ENCODE data around the gene KIF25. TPM values are rescaled to one million over a fixed set of nuclear protein-coding genes. Genes with fewer than 3 reads are reported as not detected.

The KIF25 gene
- total and polyA plus RNA-seq, 5 donors from 2014 or later = not detected

DNA sequence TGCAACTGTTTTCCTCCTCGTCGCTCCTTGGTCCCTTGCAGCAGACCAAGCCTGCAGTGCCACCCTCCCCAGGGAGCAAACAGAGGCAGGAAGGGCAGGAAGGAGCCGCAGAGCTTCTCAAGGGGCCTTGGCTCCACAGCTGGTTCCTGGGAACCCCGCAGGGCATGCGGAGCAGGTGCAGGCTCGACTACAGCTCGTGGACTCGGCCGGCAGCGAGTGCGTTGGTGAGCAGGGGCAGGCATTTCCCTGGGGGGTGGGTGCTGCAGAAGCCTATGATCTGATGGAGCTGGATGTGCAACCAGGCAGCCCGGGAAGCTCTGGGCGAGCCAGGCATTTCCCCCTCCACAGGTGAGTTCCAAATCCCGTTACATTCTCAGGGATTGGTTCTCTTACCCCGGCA lies 44.5 kb downstream of the KIF25 start:
- H3K36me3 Mint-ChIP-seq = no peaks in the 10 kb centered on the region
- ATAC-seq (ENCODE audit: low read depth in 2 of 2) = no peak
- no peaks in the 10 kb centered on the region for H3K36me3 ChIP-seq (ENCODE audit: control insufficient read depth, insufficient read depth, low read length)

DNA sequence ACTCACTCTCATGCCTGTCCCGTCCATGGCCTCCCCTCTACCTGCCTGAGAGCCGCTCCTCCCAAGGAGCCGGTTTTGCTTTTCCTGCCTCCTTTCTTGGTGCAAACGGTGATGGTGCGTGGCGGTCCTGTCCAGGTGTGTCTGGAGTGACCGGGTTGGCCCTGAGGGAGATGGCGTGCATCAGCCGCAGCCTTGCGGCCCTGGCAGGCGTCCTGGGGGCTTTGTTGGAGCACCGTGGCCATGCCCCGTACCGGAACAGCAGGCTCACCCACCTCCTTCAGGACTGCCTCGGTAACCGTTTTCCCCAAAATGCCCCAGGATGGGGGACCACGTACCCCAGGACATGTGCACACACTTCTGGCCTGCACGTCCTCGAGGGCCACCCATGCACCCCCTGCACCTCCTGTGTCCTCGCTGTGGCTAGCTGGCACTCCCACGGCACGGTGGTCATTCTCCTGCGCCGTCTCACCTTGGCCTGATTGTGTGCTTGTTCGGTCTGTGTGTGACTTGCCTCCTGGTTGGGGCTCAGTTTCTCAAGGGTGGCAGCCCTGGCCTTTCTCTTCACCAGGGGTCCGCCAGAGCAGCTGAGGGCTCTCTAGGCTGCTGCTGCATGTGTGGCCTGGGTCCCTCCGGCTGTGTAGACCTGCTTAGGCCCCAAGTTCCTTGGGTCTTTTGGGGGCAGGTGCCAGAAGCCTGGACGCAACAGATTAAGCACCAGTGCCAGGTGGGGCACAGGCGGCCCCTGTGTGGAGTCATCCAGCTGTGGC lies 45.1 kb downstream of the KIF25 start:
- DNase-seq = no peak
- H3K36me3 ChIP-seq (ENCODE audit: control insufficient read depth, insufficient read depth, low read length) = no peaks in the 10 kb centered on the region
- no peak overlapping the region for H3K4me3 ChIP-seq (ENCODE audit: low read depth, low read length)
- Mint-ChIP-seq H3K4me1 (no peaks in the 10 kb centered on the region), H3K9me3 (peaks cover 0 to 21% (median 0%) of the 10 kb centered on the region in 7 donors), H3K27me3 (no peaks in the 10 kb centered on the region), H3K4me3 (no peak overlapping the region), H3K27ac (no peak overlapping the region), H3K36me3 (no peaks in the 10 kb centered on the region)
- H3K4me1 ChIP-seq (ENCODE audit: control insufficient read depth, insufficient read depth, low read length, poor library complexity, severe bottlenecking) = no peaks in the 10 kb centered on the region
- peaks cover 6 to 34% of the 10 kb centered on the region in 2 experiments for H3K9me3 ChIP-seq (ENCODE audit: control insufficient read depth in 2 of 2, low read length in 2 of 2)
- no peak overlapping the region for H3K27ac ChIP-seq (ENCODE audit: insufficient read depth, low read length, poor library complexity, severe bottlenecking)
- no peak for ATAC-seq (ENCODE audit: low read depth in 2 of 2)
- H3K27me3 ChIP-seq (ENCODE audit: control insufficient read depth, insufficient read depth, low read length) = no peaks in the 10 kb centered on the region

More for the DNA sequence above, 44.5 kb downstream of the KIF25 start:
- Histone ChIP-seq H3K9me3 (ENCODE audit: control insufficient read depth in 2 of 2, low read length in 2 of 2) (peaks cover 6 to 34% of the 10 kb centered on the region in 2 experiments), H3K4me3 (ENCODE audit: low read depth, low read length) (no peak overlapping the region), H3K27ac (ENCODE audit: insufficient read depth, low read length, poor library complexity, severe bottlenecking) (no peak overlapping the region), H3K27me3 (ENCODE audit: control insufficient read depth, insufficient read depth, low read length) (no peaks in the 10 kb centered on the region), H3K4me1 (ENCODE audit: control insufficient read depth, insufficient read depth, low read length, poor library complexity, severe bottlenecking) (no peaks in the 10 kb centered on the region)
- H3K27me3 Mint-ChIP-seq = no peaks in the 10 kb centered on the region
- H3K4me3 Mint-ChIP-seq = no peak overlapping the region
- peaks cover 0 to 21% (median 2%) of the 10 kb centered on the region in 7 donors for H3K9me3 Mint-ChIP-seq
- H3K27ac Mint-ChIP-seq = no peak overlapping the region
- H3K4me1 Mint-ChIP-seq = no peaks in the 10 kb centered on the region
- no peak for DNase-seq

DNA sequence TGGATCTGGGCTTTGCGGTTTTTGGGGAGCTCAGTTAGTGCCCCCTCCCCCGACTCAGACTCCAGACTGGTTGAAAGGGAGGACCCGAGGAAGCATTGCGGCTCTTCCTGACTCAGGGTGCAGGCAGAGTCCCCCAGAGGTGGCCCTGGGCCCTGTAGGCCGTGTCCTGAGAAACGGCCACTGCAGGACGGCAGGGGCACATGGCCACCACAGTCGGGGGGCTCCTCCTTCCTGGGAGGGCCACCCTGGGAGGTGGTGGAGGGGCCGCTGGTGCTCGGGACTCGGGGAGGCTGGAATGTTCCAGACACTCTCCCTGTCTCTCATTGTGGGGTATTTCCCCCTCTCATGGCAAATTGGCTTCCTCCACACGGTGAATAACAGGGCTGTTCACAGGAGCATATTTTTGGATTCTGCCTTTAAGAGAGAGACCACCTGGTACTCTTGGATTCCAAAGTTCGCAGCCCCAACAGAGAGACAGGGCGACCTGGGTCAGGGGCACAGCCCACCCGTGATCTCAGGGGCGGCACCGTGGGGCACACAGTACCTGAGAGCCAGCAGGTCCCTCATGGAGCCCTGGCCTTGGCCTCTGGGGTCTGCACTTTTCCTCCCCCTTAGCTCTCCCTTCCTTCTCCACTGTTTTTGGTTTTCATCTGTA lies 45.8 kb downstream of the KIF25 start:
- H3K4me1 ChIP-seq (ENCODE audit: control insufficient read depth, insufficient read depth, low read length, poor library complexity, severe bottlenecking) = no peaks in the 10 kb centered on the region

DNA sequence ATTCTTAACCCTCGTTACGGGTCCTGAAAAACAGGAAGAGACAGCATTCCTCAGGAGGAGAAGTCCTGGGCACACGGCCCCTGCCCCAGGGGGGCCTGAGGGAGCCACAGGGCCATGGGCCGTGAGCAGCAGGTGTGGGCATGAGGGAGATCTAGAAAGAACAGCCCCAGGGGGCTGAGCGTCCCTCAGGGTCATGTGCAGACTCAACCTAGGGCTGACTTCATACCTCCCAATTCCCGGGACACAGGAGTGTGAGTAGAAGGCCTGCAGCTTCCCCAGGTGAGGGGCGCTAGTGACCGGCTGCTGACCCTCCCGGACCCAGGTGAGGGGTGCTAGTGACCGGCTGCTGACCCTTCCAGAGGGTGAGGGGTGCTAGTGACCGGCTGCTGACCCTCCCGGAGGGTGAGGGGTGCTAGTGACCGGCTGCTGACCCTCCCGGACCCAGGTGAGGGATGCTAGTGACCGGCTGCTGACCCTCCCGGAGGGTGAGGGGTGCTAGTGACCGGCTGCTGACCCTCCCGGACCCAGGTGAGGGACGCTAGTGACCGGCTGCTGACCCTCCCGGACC lies 46.5 kb downstream of the KIF25 start:
- no peaks in the 10 kb centered on the region for H3K27me3 Mint-ChIP-seq
- ATAC-seq (ENCODE audit: low read depth in 2 of 2) = no peak
- Histone ChIP-seq H3K4me1 (ENCODE audit: control insufficient read depth, insufficient read depth, low read length, poor library complexity, severe bottlenecking) (no peaks in the 10 kb centered on the region), H3K36me3 (ENCODE audit: control insufficient read depth, insufficient read depth, low read length) (no peaks in the 10 kb centered on the region), H3K9me3 (ENCODE audit: control insufficient read depth in 2 of 2, low read length in 2 of 2) (peaks cover 6 to 34% of the 10 kb centered on the region in 2 experiments), H3K4me3 (ENCODE audit: low read depth, low read length) (no peak overlapping the region), H3K27ac (ENCODE audit: insufficient read depth, low read length, poor library complexity, severe bottlenecking) (no peak overlapping the region), H3K27me3 (ENCODE audit: control insufficient read depth, insufficient read depth, low read length) (no peaks in the 10 kb centered on the region)
- H3K4me3 Mint-ChIP-seq = no peak overlapping the region
- H3K36me3 Mint-ChIP-seq = no peaks in the 10 kb centered on the region
- DNase-seq = no peak
- H3K27ac Mint-ChIP-seq = no peak overlapping the region
- peaks cover 0 to 16% (median 0%) of the 10 kb centered on the region in 7 donors for H3K9me3 Mint-ChIP-seq
- no peaks in the 10 kb centered on the region for H3K4me1 Mint-ChIP-seq

More for the DNA sequence above, 45.8 kb downstream of the KIF25 start:
- ATAC-seq (ENCODE audit: low read depth in 2 of 2) (no peak), DNase-seq (no peak)
- H3K4me3 ChIP-seq (ENCODE audit: low read depth, low read length) = no peak overlapping the region
- no peaks in the 10 kb centered on the region for H3K4me1 Mint-ChIP-seq
- H3K36me3 Mint-ChIP-seq = no peaks in the 10 kb centered on the region
- no peak overlapping the region for H3K4me3 Mint-ChIP-seq
- no peak overlapping the region for H3K27ac Mint-ChIP-seq
- H3K9me3 Mint-ChIP-seq = peaks cover 0 to 17% (median 0%) of the 10 kb centered on the region in 7 donors
- H3K27ac ChIP-seq (ENCODE audit: insufficient read depth, low read length, poor library complexity, severe bottlenecking) = no peak overlapping the region
- no peaks in the 10 kb centered on the region for H3K27me3 Mint-ChIP-seq
- H3K36me3 ChIP-seq (ENCODE audit: control insufficient read depth, insufficient read depth, low read length) = no peaks in the 10 kb centered on the region
- no peaks in the 10 kb centered on the region for H3K27me3 ChIP-seq (ENCODE audit: control insufficient read depth, insufficient read depth, low read length)
- peaks cover 6 to 34% of the 10 kb centered on the region in 2 experiments for H3K9me3 ChIP-seq (ENCODE audit: control insufficient read depth in 2 of 2, low read length in 2 of 2)

DNA sequence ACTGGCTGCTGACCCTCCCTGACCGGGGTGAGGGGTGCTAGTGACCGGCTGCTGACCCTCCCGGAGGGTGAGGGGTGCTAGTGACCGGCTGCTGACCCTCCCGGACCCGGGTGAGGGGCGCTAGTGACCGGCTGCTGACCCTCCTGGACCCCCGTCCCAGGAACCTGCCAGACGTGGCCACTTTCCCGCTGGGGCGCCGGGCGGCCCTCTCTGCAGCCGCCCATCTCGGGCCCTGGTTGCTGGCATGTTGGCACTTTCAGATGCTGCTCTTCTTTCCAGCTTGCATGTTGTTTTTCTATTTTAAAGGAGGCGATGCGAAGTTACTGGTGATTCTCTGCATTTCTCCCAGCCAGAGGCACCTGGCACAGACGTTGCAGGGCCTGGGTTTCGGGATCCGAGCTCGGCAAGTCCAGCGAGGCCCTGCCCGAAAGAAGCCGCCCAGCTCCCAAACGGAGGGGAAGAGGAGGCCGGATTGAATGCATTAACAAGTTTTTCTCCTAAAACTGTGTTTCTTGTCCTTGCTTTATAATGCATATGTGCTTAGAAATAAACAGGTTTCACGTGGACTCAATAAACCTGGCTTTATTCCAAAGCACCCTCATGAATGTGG lies 47.2 kb downstream of the KIF25 start:
- Mint-ChIP-seq H3K27me3 (no peaks in the 10 kb centered on the region), H3K4me3 (no peak overlapping the region), H3K27ac (no peak overlapping the region), H3K9me3 (peaks cover 0 to 13% (median 0%) of the 10 kb centered on the region in 7 donors), H3K4me1 (no peaks in the 10 kb centered on the region), H3K36me3 (no peaks in the 10 kb centered on the region)
- Histone ChIP-seq H3K4me1 (ENCODE audit: control insufficient read depth, insufficient read depth, low read length, poor library complexity, severe bottlenecking) (no peaks in the 10 kb centered on the region), H3K27ac (ENCODE audit: insufficient read depth, low read length, poor library complexity, severe bottlenecking) (no peak overlapping the region), H3K27me3 (ENCODE audit: control insufficient read depth, insufficient read depth, low read length) (no peaks in the 10 kb centered on the region), H3K9me3 (ENCODE audit: control insufficient read depth in 2 of 2, low read length in 2 of 2) (peaks cover 4 to 28% of the 10 kb centered on the region in 2 experiments), H3K4me3 (ENCODE audit: low read depth, low read length) (no peak overlapping the region), H3K36me3 (ENCODE audit: control insufficient read depth, insufficient read depth, low read length) (no peaks in the 10 kb centered on the region)
- ATAC-seq (ENCODE audit: low read depth in 2 of 2) (no peak), DNase-seq (no peak)

DNA sequence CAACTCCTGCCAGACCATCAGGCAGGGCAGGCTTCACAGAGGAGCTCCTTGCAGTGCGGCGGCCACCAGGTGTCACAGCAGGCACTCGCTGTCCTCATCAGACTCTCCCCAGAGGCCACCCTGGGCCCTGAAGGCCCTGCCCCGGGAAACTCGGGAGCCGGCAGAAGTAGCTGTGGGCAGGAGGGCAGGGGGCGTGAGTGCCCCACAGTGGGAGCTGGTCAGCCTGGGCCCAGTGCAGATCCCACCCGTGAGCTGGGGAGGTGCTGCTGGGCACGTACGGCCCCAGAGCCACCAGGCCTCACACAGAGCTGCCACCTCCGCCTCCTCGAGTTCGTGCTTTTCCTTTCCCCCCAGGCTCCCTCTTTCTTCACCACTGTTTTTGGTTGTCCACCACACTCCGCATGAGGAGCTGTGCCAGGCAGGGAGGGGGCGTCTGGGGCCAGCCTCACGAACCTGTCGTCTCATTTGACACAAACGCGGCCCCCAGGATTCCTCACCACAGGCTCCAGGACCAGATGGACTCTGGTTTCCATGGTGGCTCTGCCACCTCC lies 47.7 kb downstream of the KIF25 start:
- Histone ChIP-seq H3K36me3 (ENCODE audit: control insufficient read depth, insufficient read depth, low read length) (no peaks in the 10 kb centered on the region), H3K9me3 (ENCODE audit: control insufficient read depth in 2 of 2, low read length in 2 of 2) (peaks cover 0 to 22% of the 10 kb centered on the region in 2 experiments), H3K4me1 (ENCODE audit: control insufficient read depth, insufficient read depth, low read length, poor library complexity, severe bottlenecking) (no peaks in the 10 kb centered on the region), H3K4me3 (ENCODE audit: low read depth, low read length) (no peak overlapping the region), H3K27me3 (ENCODE audit: control insufficient read depth, insufficient read depth, low read length) (no peaks in the 10 kb centered on the region), H3K27ac (ENCODE audit: insufficient read depth, low read length, poor library complexity, severe bottlenecking) (no peak overlapping the region)
- no peak for ATAC-seq (ENCODE audit: low read depth in 2 of 2)
- no peak overlapping the region for H3K4me3 Mint-ChIP-seq
- no peaks in the 10 kb centered on the region for H3K36me3 Mint-ChIP-seq
- peaks cover 0 to 13% (median 0%) of the 10 kb centered on the region in 7 donors for H3K9me3 Mint-ChIP-seq
- DNase-seq = no peak
- H3K27me3 Mint-ChIP-seq = no peaks in the 10 kb centered on the region
- H3K4me1 Mint-ChIP-seq = no peaks in the 10 kb centered on the region
- H3K27ac Mint-ChIP-seq = no peak overlapping the region

DNA sequence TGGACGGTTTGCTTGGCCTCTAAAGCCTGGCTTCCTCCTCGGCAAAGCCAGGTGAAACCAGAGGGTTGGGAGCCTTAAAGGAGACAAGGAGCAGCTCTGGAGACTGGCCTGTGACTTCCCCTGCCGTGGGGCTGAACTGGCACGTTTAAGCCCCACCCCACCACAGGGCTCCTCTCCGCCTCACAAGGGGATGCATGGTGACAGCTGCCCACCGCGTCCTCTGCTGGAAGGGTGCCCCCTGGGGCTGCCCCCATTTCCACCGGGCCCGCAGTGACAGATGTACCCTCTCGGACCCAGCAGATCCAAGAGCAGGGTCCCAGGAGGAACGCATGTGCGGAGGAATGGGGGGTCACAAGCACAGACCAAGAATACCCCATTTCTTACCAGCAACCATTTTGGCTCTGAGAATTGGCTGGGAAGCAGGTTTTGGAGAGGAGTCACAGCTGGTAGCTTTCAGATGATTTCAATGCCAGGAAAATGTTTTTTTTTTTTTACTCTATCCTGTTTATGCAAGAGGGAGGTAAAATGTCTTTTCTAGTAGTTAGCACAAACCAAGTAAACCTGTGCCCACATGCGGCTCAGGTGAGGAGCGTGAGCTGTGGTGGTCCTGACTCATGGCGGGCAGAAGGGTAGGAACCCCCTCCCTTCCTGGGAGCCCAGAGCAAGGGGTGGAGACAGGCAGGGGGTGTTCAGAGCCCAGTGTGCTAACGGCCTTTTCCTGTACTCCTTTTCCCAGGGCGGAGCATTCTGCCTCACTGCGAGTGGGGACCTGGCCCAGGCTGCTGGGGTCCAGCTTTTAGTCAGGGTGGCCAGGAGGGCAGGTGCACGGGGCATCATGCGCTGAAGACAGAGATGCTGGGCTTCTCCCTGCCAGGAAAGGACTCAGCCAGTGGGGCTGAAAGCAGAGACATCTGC lies 48.5 kb downstream of the KIF25 start:
- Mint-ChIP-seq H3K27me3 (no peaks in the 10 kb centered on the region), H3K36me3 (no peaks in the 10 kb centered on the region), H3K27ac (no peak overlapping the region)

More for the DNA sequence above, 48.5 kb downstream of the KIF25 start:
- Histone ChIP-seq H3K36me3 (ENCODE audit: control insufficient read depth, insufficient read depth, low read length) (no peaks in the 10 kb centered on the region), H3K27me3 (ENCODE audit: control insufficient read depth, insufficient read depth, low read length) (no peaks in the 10 kb centered on the region), H3K27ac (ENCODE audit: insufficient read depth, low read length, poor library complexity, severe bottlenecking) (no peak overlapping the region), H3K4me1 (ENCODE audit: control insufficient read depth, insufficient read depth, low read length, poor library complexity, severe bottlenecking) (no peaks in the 10 kb centered on the region), H3K4me3 (ENCODE audit: low read depth, low read length) (no peak overlapping the region), H3K9me3 (ENCODE audit: control insufficient read depth in 2 of 2, low read length in 2 of 2) (peaks cover 0 to 16% of the 10 kb centered on the region in 2 experiments)
- Mint-ChIP-seq H3K4me3 (no peak overlapping the region), H3K9me3 (peaks cover 0 to 7% (median 0%) of the 10 kb centered on the region in 7 donors), H3K4me1 (no peaks in the 10 kb centered on the region)
- no peak for DNase-seq
- no peak for ATAC-seq (ENCODE audit: low read depth in 2 of 2)
